GM20000 (cell line): ENCODE results near the gene PDLIM7.

Source experiments
- DNase-seq: peaks from one replicate; pipeline ENCODE4 v3.0.0; 2012; ENCODE audit warnings: low spot score
- TF ChIP-seq, protein P1 (sequence below): IDR thresholded peaks from 2 replicates; pipeline ENCODE4 v1.5.1; 2012; ENCODE audit warnings: mild to moderate bottlenecking, control low read depth; ENCODE audit errors: extremely low read depth, missing control alignments

The PDLIM7 gene

DNA sequence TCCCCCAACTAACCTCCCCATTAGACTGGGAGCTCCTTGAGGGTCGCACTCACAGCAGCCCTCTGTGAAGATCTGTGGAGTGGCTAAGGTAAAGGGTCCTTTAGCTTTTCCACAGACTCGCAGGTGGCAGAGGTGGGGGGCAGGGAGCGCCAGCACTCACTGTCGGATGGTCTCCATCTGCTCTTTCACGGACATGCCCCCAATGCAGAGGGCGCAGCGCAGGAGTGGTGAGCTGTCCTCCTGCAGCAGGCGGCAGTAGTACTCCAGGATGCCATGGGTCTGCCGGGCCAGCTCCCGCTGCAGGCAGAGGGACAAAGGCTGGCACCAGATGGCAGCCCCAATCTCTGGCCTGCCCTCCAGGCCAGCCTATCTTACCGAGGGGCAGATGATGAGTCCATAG lies 17.1 kb upstream of the PDLIM7 start:
- no peak for DNase-seq
- TF ChIP-seq, protein P1, sequence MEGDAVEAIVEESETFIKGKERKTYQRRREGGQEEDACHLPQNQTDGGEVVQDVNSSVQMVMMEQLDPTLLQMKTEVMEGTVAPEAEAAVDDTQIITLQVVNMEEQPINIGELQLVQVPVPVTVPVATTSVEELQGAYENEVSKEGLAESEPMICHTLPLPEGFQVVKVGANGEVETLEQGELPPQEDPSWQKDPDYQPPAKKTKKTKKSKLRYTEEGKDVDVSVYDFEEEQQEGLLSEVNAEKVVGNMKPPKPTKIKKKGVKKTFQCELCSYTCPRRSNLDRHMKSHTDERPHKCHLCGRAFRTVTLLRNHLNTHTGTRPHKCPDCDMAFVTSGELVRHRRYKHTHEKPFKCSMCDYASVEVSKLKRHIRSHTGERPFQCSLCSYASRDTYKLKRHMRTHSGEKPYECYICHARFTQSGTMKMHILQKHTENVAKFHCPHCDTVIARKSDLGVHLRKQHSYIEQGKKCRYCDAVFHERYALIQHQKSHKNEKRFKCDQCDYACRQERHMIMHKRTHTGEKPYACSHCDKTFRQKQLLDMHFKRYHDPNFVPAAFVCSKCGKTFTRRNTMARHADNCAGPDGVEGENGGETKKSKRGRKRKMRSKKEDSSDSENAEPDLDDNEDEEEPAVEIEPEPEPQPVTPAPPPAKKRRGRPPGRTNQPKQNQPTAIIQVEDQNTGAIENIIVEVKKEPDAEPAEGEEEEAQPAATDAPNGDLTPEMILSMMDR: no peak

DNA sequence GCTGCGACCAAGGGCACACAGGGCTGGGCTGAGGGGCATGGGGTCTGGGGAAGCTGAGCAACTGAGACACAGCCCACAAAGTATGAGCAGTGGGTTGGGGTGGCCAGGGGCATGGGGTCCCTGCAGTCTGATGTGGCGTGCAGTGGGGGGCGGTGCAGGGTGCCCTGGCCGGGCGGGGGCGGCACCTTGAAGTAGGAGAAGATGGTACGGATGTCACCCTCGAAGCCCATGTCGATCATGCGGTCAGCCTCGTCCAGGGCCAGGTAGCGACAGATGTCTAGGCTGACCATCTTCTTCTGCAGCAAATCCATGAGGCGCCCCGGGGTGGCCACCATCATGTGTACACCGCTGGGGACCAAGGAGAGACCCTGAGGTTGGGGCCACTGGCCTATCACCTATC lies 16.1 kb upstream of the PDLIM7 start:
- no peak for DNase-seq
- TF ChIP-seq, protein P1: no peak

DNA sequence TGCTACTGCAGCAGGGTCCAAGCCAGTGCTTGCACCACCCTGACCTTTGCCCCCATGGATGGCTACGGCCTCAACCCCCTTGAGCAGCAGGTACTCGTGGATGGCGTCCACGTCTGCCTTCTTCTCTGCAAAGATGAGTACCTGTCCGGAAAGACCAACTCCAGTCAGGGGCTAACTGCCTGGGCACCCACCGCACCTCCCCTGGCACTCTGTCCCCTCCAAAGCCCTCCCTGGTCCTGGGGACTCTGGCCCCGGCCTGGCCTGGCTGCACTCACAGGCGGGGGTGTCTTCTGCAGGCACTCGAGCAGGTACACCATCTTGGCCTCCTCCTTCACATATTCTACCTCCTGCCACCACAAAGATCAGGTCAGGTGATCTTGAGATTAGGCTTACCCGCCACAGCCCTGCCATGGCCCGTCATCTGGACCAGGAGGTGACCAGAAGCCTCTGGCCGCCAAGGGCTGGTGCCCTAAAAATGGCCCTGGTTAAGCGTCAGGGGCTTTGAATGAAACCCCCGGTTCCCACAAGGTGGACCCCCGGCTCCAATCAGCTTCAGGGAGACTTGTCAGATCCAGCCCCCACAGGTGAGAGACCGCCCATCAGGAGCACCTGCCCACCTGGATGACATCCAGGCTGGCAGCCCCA lies 15.5 kb upstream of the PDLIM7 start:
- TF ChIP-seq, protein P1: no peak

DNA sequence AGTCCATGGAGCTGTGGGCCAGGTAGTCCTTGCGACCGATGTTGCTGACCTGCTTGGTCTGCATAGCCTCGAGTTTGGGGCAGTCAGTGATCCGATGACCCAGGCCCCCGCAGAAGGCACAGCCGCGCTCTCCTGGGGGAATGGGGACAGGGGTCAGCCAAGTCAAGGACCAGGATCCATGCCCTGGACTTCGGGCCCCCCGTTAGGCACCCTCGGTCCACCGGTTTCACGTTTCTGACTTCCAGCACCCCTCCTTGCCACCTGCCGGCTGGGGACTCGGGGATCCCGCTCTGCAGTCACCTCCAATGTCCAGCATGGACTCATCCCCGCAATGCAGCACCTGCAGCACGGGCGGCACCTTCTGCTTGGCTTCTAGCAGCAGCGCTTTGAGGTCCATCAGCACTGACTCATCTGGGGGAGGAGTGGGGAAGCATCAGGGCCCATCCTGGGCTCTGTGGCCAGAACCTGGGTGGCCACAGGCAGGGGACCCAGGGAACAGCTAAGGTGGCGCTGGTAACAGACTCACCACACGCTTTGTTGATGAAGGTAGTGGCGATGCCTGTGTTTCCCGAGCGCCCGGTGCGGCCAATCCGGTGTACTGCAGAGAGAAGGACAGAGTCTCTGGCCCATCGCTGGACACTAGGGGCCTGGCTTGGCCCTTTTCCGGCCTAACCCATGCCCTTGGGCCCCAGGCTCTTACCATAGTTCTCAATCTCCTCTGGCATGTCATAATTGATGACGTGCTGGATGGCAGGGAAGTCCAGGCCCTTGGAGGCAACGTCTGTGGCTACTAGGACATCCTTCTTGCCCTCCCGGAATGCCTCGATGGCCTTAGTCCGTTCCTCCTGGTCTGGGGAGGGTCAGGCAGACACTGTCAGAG lies 14.6 kb upstream of the PDLIM7 start:
- DNase-seq: no peak
- TF ChIP-seq, protein P1: no peak

More for the DNA sequence above, 15.5 kb upstream of the PDLIM7 start:
- no peak for DNase-seq

DNA sequence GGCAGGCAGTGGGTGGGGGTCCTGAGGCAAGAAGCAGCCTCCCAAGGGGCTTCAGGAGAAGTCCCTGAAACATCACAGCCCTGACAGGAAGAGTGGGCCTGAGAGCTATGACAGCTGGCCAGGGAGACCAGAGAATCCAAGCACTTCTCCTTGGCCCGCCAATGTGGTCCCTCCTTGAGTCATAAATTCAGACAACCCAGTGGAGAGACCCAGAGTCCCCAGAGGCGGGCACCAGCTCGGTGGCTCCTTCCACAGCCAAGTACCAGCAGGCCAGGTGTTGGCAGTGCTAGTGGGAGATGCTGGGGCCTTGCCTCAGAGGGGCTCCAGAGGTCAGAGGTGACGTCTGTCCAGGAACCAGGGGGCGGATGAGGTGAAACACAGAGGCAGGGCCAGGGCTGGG lies 13.8 kb upstream of the PDLIM7 start:
- TF ChIP-seq, protein P1: no peak

DNA sequence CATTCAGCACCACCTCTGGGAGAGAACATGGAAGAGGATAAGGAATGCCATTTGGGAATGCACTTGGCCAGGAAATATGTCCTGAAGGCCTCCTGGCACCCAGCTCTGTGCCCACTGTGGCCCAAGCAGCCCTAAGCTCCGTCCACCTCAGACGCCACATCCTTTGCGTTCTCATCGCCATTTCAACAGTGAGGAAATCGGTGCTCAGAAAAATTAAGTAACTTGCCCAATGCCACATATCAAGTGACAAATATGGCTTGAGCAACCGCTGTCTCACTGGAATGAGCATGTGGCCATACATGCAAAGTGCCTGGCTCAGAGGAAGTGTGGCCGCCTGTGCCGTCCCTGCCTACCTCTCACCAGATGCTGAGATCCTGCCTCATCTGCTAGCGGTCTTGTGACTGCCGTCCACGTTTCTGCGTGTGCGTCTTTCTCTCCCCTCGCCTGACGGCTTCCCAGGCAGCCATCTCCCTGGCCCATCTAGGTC lies 13.2 kb upstream of the PDLIM7 start:
- TF ChIP-seq, protein P1: no peak
- no peak for DNase-seq

More for the DNA sequence above, 13.8 kb upstream of the PDLIM7 start:
- DNase-seq: no peak

DNA sequence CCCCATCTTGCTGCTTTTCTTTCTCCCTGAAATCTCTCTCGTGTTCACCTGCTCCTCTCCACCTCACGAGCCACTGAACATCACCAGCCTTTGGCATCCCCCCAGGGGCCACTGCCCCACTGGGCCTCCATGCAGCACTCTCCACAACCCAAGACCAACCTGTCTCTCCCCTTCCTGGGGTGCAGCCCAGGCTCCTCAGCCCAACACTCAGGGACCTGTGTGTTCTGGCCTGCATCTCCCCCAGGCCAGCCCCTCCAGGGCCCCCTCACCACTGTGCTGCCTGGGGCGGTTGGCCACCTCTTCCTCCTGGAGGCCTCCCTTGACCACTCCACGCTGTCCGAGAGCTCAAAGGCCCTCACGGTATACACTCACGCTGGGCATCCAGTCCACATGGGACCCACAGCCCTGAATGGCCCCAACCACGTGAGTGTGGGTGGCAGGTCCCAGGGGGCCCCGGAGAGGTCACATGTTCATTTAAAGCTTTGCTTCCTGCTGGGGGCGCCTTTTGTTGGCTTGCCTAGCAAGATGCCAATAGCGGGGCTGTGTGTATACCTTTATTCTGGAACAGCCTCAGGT lies 12.7 kb upstream of the PDLIM7 start:
- peak; percentile 78 for DNase-seq
- TF ChIP-seq, protein P1: no peak
